Glutamatergic neuron (in vitro differentiated cells): ENCODE data around the gene ADAMTSL1. TPM values are rescaled to one million over a fixed set of nuclear protein-coding genes. Genes with fewer than 3 reads are reported as not detected.

Experiments used
- DNase-seq: peaks from one replicate; pipeline ENCODE4 v3.0.0; 2022
- H3K27ac Mint-ChIP-seq: one replicate; pipeline ENCODE4 v1.8.0; 2020; ENCODE audit warnings: mild to moderate bottlenecking, mixed read lengths, inconsistent platforms; ENCODE audit not compliant: unreplicated experiment
- H3K27me3 Mint-ChIP-seq: one replicate; pipeline ENCODE4 v1.8.0; 2020; ENCODE audit warnings: mild to moderate bottlenecking, moderate library complexity, mixed read lengths, inconsistent platforms; ENCODE audit not compliant: unreplicated experiment
- H3K36me3 Mint-ChIP-seq: one replicate; pipeline ENCODE4 v1.8.0; 2020; ENCODE audit warnings: mild to moderate bottlenecking, mixed read lengths, inconsistent platforms; ENCODE audit not compliant: unreplicated experiment
- H3K4me1 Mint-ChIP-seq: one replicate; pipeline ENCODE4 v1.8.0; 2020; ENCODE audit warnings: mild to moderate bottlenecking, low read depth, mixed read lengths, inconsistent platforms; ENCODE audit not compliant: unreplicated experiment
- H3K4me3 Mint-ChIP-seq: one replicate; pipeline ENCODE4 v1.8.0; 2020; ENCODE audit warnings: mild to moderate bottlenecking, mixed read lengths, inconsistent platforms; ENCODE audit not compliant: unreplicated experiment
- H3K9me3 Mint-ChIP-seq: one replicate; pipeline ENCODE4 v1.8.0; 2020; ENCODE audit warnings: mild to moderate bottlenecking, moderate library complexity, mixed read lengths, inconsistent platforms; ENCODE audit not compliant: unreplicated experiment
- total RNA-seq: library from RNA; stranded (reverse); fragmentation: NEBNext Ultra II Directional; extraction: Animal tissue kit (Norgen Biotek cat#: 25700); gene quantifications from one replicate; pipeline ENCODE4 v1.2.1, GENCODE V29; 2021; ENCODE audit not compliant: unreplicated experiment
- TF ChIP-seq, protein P1 (sequence below): fragments of 200-600 bp; sonication (generic); IDR thresholded peaks from one replicate; pipeline ENCODE4 v1.5.0; 2021; ENCODE audit not compliant: partially characterized antibody, unreplicated experiment

Gene ADAMTSL1
- total RNA-seq, 1 donor from 2014 or later, result 0.91 TPM

DNA sequence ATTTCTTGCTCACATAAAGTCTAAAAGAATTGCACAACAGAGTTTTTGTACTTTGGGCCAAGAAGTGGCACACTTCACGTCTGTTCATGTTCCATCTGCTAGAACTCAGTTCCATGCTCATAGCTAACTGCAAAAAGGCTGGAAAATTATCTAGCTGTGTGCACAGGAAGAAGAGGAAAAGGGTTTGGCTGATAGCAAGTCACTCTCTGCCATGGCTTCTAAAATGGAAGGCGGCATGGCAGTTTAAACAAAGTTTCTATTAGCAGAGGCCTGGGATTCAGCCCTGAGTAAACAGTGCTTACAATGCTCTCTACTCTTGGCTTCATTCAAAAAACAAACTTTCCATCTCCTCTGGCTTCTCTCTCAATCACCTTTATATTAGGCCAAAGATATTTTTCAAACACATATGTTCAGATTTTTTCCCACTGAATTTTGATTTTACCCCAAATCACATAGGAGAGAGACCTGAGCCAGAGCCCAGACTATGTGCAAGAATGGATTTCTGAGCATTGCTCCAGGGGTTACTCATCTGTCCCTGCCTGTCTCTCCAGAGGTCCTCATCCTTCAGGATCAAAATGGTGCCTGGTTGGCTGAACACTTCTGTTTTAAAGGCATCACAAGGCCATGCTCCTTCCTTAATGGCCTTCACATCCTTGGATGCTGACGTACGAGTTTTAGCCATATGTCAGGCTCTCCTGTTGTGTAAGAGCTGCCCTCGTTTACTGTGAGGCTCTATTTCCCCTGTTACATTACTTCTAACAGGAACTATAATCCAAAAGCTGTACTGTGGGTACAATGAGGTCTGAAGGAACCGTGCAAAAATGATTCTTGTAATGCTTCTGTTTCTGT lies 332.5 kb downstream of the ADAMTSL1 start:
- no peak overlapping the region for H3K27ac Mint-ChIP-seq
- TF ChIP-seq, protein P1, sequence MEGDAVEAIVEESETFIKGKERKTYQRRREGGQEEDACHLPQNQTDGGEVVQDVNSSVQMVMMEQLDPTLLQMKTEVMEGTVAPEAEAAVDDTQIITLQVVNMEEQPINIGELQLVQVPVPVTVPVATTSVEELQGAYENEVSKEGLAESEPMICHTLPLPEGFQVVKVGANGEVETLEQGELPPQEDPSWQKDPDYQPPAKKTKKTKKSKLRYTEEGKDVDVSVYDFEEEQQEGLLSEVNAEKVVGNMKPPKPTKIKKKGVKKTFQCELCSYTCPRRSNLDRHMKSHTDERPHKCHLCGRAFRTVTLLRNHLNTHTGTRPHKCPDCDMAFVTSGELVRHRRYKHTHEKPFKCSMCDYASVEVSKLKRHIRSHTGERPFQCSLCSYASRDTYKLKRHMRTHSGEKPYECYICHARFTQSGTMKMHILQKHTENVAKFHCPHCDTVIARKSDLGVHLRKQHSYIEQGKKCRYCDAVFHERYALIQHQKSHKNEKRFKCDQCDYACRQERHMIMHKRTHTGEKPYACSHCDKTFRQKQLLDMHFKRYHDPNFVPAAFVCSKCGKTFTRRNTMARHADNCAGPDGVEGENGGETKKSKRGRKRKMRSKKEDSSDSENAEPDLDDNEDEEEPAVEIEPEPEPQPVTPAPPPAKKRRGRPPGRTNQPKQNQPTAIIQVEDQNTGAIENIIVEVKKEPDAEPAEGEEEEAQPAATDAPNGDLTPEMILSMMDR, result no peak
- DNase-seq, result no peak
- no peak overlapping the region for H3K4me3 Mint-ChIP-seq
- H3K36me3 Mint-ChIP-seq, result no peaks in the 10 kb centered on the region
- H3K27me3 Mint-ChIP-seq, result no peaks in the 10 kb centered on the region
- no peaks in the 10 kb centered on the region for H3K9me3 Mint-ChIP-seq
- no peaks in the 10 kb centered on the region for H3K4me1 Mint-ChIP-seq

DNA sequence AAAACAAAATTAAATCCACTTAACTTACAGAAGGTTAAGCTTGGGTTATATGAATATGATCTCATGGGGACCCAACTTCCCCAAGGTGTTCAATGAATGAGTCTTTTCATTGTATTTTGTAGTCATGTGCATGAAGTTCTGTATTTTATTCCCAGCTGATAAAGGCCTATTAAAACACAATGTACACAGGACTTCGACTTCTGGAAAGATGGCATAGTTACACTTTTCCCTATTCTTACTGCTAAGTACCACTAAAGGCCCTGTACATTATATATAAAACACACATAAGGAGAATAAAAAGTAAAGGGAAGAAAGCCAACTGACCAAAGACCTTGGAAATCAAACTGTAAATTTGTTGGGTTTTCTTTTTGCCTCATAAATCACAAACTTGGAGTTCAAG lies 336.6 kb downstream of the ADAMTSL1 start:
- Mint-ChIP-seq H3K27me3 (no peaks in the 10 kb centered on the region), H3K4me1 (no peaks in the 10 kb centered on the region), H3K4me3 (no peak overlapping the region), H3K9me3 (no peaks in the 10 kb centered on the region), H3K36me3 (no peaks in the 10 kb centered on the region), H3K27ac (no peak overlapping the region)
- TF ChIP-seq, protein P1, result no peak
- DNase-seq, result no peak

DNA sequence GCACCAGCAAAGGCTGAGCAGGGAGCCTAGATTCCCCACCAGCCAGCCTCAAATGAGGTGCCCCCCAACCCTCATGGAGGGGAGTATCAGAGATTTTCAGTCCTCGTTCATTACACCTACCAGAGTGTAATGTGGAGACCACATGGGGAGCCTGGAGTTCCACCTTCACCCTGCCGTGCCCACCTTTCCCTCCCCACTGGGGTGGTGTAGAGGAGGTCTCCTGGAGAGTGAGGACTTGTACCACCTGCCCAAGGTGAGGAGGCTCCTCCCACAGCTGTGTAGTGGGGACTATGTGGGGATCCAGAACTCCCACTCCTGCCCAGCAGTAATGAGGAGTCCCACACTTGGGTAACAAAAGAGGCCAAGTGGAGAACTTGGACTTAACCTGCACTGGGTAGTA lies 337.2 kb downstream of the ADAMTSL1 start:
- Mint-ChIP-seq H3K27me3 (no peaks in the 10 kb centered on the region), H3K27ac (no peak overlapping the region), H3K9me3 (no peaks in the 10 kb centered on the region), H3K4me1 (no peaks in the 10 kb centered on the region), H3K4me3 (no peak overlapping the region), H3K36me3 (no peaks in the 10 kb centered on the region)
- no peak for DNase-seq
- TF ChIP-seq, protein P1, result no peak

DNA sequence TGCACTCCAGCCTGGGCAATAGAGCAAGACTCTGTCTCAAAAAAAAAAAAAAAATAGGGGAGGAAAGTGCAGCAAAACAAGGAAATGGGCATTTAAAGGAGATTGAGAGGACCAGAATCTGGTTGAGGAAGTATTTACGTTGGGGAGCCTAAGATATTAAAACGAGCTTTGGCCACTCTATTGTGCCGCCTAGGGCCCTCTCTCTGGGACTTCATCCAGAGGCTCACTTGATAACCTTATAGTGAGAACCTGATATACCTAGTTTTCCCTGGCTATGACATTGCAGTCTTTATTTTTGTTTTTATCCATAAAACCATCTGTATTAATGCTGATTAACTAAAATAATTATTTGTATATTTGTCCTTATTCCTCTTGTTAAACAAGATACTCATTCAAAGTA lies 345.5 kb downstream of the ADAMTSL1 start:
- no peak overlapping the region for H3K4me3 Mint-ChIP-seq

DNA sequence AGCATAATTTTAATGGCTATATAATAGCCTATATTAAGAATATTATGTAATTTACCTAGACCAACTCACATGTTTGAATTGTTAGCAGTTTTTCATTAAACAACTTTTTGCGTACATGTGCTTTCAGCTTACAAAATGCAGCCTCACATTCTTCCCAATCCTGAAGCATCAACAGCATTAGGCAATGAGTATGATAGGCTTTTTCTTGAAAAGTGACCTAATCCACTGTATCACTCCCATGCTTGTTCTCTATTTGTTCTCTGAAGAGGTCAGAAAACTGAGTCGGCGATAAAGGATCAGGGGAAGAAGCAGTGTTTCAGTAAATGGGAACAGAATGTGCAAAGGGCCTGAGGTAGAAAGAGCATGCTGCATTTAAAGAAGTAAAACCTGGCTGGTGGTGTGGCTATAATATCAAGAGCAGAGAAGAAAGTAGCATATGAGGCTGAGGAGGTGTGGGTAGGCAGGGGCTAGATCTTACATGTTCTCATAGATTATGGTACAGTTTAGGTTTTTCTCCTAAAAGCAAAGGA lies 346.7 kb downstream of the ADAMTSL1 start:
- H3K27me3 Mint-ChIP-seq, result no peaks in the 10 kb centered on the region
- no peaks in the 10 kb centered on the region for H3K36me3 Mint-ChIP-seq
- H3K4me3 Mint-ChIP-seq, result no peak overlapping the region

More for the DNA sequence above, 345.5 kb downstream of the ADAMTSL1 start:
- no peak for DNase-seq
- Mint-ChIP-seq H3K9me3 (no peaks in the 10 kb centered on the region), H3K4me1 (no peaks in the 10 kb centered on the region), H3K36me3 (no peaks in the 10 kb centered on the region), H3K27ac (no peak overlapping the region), H3K27me3 (no peaks in the 10 kb centered on the region)
- TF ChIP-seq, protein P1, result no peak

More for the DNA sequence above, 346.7 kb downstream of the ADAMTSL1 start:
- no peaks in the 10 kb centered on the region for H3K4me1 Mint-ChIP-seq
- TF ChIP-seq, protein P1, result no peak
- DNase-seq, result no peak
- H3K27ac Mint-ChIP-seq, result no peak overlapping the region
- H3K9me3 Mint-ChIP-seq, result no peaks in the 10 kb centered on the region
